Neuronal stem cell (in vitro differentiated cells): ENCODE results near the gene JMJD7.

Experiments
- DNase-seq: peaks from one replicate; pipeline ENCODE4 v3.0.0-alpha.2; 2013; ENCODE audit warnings: low spot score
- H2AFZ ChIP-seq: one replicate; pipeline ENCODE4 v1.6.1; 2013; ENCODE audit warnings: mild to moderate bottlenecking, low read length, inconsistent platforms
- H2AK5ac ChIP-seq: 2 replicates; pipeline ENCODE4 v1.6.1; 2013; ENCODE audit warnings: low read depth, mild to moderate bottlenecking, inconsistent platforms, low read length, moderate library complexity, mixed read lengths
- H2BK120ac ChIP-seq: 2 replicates; pipeline ENCODE4 v1.6.1; 2013; ENCODE audit warnings: low read depth, mild to moderate bottlenecking, inconsistent platforms, low read length, moderate library complexity, mixed read lengths
- H2BK12ac ChIP-seq: one replicate; pipeline ENCODE4 v1.6.1; 2013; ENCODE audit warnings: low read length, inconsistent platforms
- H2BK15ac ChIP-seq: 2 replicates; pipeline ENCODE4 v1.6.1; 2013; ENCODE audit warnings: mild to moderate bottlenecking, low read length, inconsistent platforms, mixed read lengths
- H2BK5ac ChIP-seq: one replicate; pipeline ENCODE4 v1.6.1; 2013; ENCODE audit warnings: inconsistent platforms, mild to moderate bottlenecking, low read length, moderate library complexity
- H3K14ac ChIP-seq: one replicate; pipeline ENCODE4 v1.6.1; 2013; ENCODE audit warnings: low read length, inconsistent platforms
- H3K18ac ChIP-seq: 2 replicates; pipeline ENCODE4 v1.6.1; 2013; ENCODE audit warnings: low read length, inconsistent platforms
- H3K23ac ChIP-seq: 2 replicates; pipeline ENCODE4 v1.6.1; 2013; ENCODE audit warnings: low read depth, mild to moderate bottlenecking, mixed read lengths, low read length, inconsistent platforms; ENCODE audit not compliant: poor library complexity
- H3K27ac ChIP-seq: replicated peaks from 3 replicates; pipeline ENCODE4 v1.5.1; 2013; ENCODE audit warnings: low read length, inconsistent platforms
- H3K27me3 ChIP-seq, 3 experiments: 2 replicates each; pipeline ENCODE4 v1.6.1; 2013; ENCODE audit warnings: low read length in 3 of 3, mild to moderate bottlenecking in 2 of 3, inconsistent platforms in 1 of 3, low read depth in 1 of 3, mixed read lengths in 1 of 3, moderate library complexity in 1 of 3; ENCODE audit not compliant: control insufficient read depth in 3 of 3, insufficient read depth in 3 of 3
- H3K36me3 ChIP-seq, 2 donors: replicated peaks in 1 of 2; 2 replicates each; pipeline ENCODE4 v1.6.1; 2013; ENCODE audit warnings: low read length in 2 of 2; ENCODE audit not compliant: control insufficient read depth in 2 of 2, insufficient read depth in 2 of 2
- H3K4ac ChIP-seq: 2 replicates; pipeline ENCODE4 v1.6.1; 2013; ENCODE audit warnings: inconsistent platforms, mild to moderate bottlenecking, low read length, moderate library complexity
- H3K4me1 ChIP-seq, 2 donors: 1 replicate in 1 of 2; 2 replicates in 1 of 2; pipeline ENCODE4 v1.6.1; 2013; ENCODE audit warnings: low read length in 2 of 2, low read depth in 1 of 2; ENCODE audit not compliant: control insufficient read depth in 2 of 2, insufficient read depth in 1 of 2
- H3K4me2 ChIP-seq: one replicate; pipeline ENCODE4 v1.6.1; 2013; ENCODE audit warnings: mild to moderate bottlenecking, low read length, inconsistent platforms; ENCODE audit not compliant: insufficient read depth, poor library complexity, severe bottlenecking
- H3K4me3 ChIP-seq, 2 donors: 2 replicates each; pipeline ENCODE4 v1.5.1; 2013; ENCODE audit warnings: low read length in 2 of 2, mild to moderate bottlenecking in 2 of 2, inconsistent platforms in 1 of 2, moderate library complexity in 1 of 2
- H3K79me1 ChIP-seq: one replicate; pipeline ENCODE4 v1.6.1; 2013; ENCODE audit warnings: low read depth, mild to moderate bottlenecking, inconsistent platforms, low read length, moderate library complexity
- H3K9ac ChIP-seq: one replicate; pipeline ENCODE4 v1.6.1; 2013; ENCODE audit warnings: mild to moderate bottlenecking, low read depth, low read length, inconsistent platforms; ENCODE audit not compliant: poor library complexity
- H3K9me3 ChIP-seq, 2 donors: replicated peaks in 1 of 2; 2 replicates each; pipeline versions ENCODE3 to v1.6.1; 2013; ENCODE audit warnings: low read length in 2 of 2, mild to moderate bottlenecking in 2 of 2, inconsistent platforms in 1 of 2, low read depth in 1 of 2, mixed read lengths in 1 of 2, moderate library complexity in 1 of 2; ENCODE audit not compliant: control insufficient read depth in 2 of 2, insufficient read depth in 1 of 2
- H4K8ac ChIP-seq: one replicate; pipeline ENCODE4 v1.6.1; 2013; ENCODE audit warnings: low read depth, mild to moderate bottlenecking, inconsistent platforms, low read length, moderate library complexity
- H4K91ac ChIP-seq: one replicate; pipeline ENCODE4 v1.6.1; 2013; ENCODE audit warnings: low read length, low read depth, mild to moderate bottlenecking, inconsistent platforms; ENCODE audit not compliant: poor library complexity
- WGBS, 2 donors: extraction: QIAGEN DNeasy Blood & Tissue Kit; methylation state at CpG; one replicate each; pipeline ENCODE4 v1.1.7; 2013; ENCODE audit warnings: missing lambda C conversion rate in 2 of 2, mixed read lengths in 1 of 2; ENCODE audit not compliant: insufficient read length in 2 of 2, insufficient replicate concordance in 1 of 2; ENCODE audit errors: extremely low coverage in 2 of 2; 5-methylcytosine and 5-hydroxymethylcytosine counted together

JMJD7 gene

GRCh38 chr15:41872166-41872747 is 44.4 kb downstream of the JMJD7 start:
- Histone ChIP-seq H3K4ac (no peak overlapping the region), H2BK15ac (no peak overlapping the region), H3K79me1 (no peaks in the 10 kb centered on the region), H3K27ac (no peak overlapping the region), H3K9me3 (no peaks in the 10 kb centered on the region), H3K4me1 (peaks cover 3 to 9% of the 10 kb centered on the region in 2 donors), H3K18ac (no peak overlapping the region), H2AFZ (no peak overlapping the region), H3K36me3 (no peaks in the 10 kb centered on the region), H3K27me3 (peaks cover 0 to 14% (median 2%) of the 10 kb centered on the region in 3 experiments), H4K91ac (no peak overlapping the region), H4K8ac (no peak overlapping the region), H2BK120ac (no peak overlapping the region), H3K23ac (no peak overlapping the region), H2BK5ac (peak overlapping the region; percentile 45), H3K4me2 (no peak overlapping the region), H3K9ac (no peak overlapping the region), H2BK12ac (no peak overlapping the region), H3K4me3 (no peak overlapping the region), H3K14ac (no peak overlapping the region), H2AK5ac (no peak overlapping the region)
- no peak for DNase-seq
- 100% methylated on average over 1 of the region's 9 CpGs; no CpG with 5 or more reads in 1 of the 2 donors for WGBS, 2 donors

GRCh38 chr15:41873711-41874110 is 45.8 kb downstream of the JMJD7 start:
- Histone ChIP-seq H3K23ac (no peak overlapping the region), H3K18ac (no peak overlapping the region), H3K4ac (no peak overlapping the region), H3K79me1 (no peaks in the 10 kb centered on the region), H3K27me3 (peaks cover 0 to 14% (median 2%) of the 10 kb centered on the region in 3 experiments), H3K4me1 (peaks cover 3 to 5% of the 10 kb centered on the region in 2 donors), H3K4me2 (no peak overlapping the region), H2AFZ (no peak overlapping the region), H2BK5ac (no peak overlapping the region), H2BK12ac (no peak overlapping the region), H3K4me3 (no peak overlapping the region), H3K9me3 (no peaks in the 10 kb centered on the region), H2AK5ac (no peak overlapping the region), H3K9ac (no peak overlapping the region), H3K36me3 (no peaks in the 10 kb centered on the region), H4K8ac (no peak overlapping the region), H4K91ac (no peak overlapping the region), H2BK15ac (no peak overlapping the region), H3K27ac (no peak overlapping the region), H2BK120ac (no peak overlapping the region), H3K14ac (peak overlapping the region; percentile 78)
- no peak for DNase-seq
- no CpG with 5 or more reads among the region's 8 CpGs for WGBS, 2 donors

GRCh38 chr15:41874736-41875135 is 46.8 kb downstream of the JMJD7 start:
- no CpG with 5 or more reads among the region's 12 CpGs for WGBS, 2 donors

DNA sequence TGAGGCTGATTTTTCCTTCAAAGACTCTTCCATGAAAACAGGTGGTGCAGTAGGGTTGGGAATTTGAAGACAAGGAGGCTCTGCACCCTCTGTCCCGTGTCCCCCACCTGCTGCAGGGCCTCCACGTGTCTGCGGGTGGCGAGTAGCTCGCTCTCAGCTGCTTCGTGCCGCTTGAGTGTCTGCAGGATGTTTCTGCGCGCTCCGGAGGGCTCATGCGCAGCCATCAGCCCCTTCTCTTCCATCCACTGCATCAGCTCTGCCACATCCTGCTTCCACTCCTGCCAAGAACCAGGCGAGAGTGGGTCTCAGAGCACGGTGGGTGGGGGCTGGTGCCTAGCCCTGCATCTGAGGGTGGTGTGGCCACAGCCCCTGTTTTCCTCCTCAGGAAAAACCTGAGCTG is 48.1 kb downstream of the JMJD7 start:
- Histone ChIP-seq H2BK120ac (no peak overlapping the region), H2BK5ac (peak overlapping the region; percentile 45), H3K9ac (peak overlapping the region; percentile 3), H3K23ac (no peak overlapping the region), H4K91ac (no peak overlapping the region), H2BK12ac (no peak overlapping the region), H3K27ac (no peak overlapping the region), H3K4ac (no peak overlapping the region), H3K79me1 (no peaks in the 10 kb centered on the region), H2BK15ac (peak overlapping the region; percentile 56), H4K8ac (no peak overlapping the region), H2AK5ac (peak overlapping the region; percentile 50), H3K4me2 (no peak overlapping the region), H3K14ac (peak overlapping the region; percentile 25), H3K27me3 (peaks cover 0 to 27% (median 7%) of the 10 kb centered on the region in 3 experiments), H3K9me3 (no peaks in the 10 kb centered on the region), H3K18ac (peak overlapping the region; percentile 24), H3K4me3 (no peak overlapping the region), H2AFZ (no peak overlapping the region), H3K4me1 (peaks cover 1 to 3% of the 10 kb centered on the region in 2 donors), H3K36me3 (no peaks in the 10 kb centered on the region)
- WGBS, 2 donors = no CpG with 5 or more reads among the region's 13 CpGs
- no peak for DNase-seq

More at GRCh38 chr15:41874736-41875135, 46.8 kb downstream of the JMJD7 start:
- peak overlapping the region; percentile 50 for H2AK5ac ChIP-seq
- no peak overlapping the region for H2AFZ ChIP-seq
- H4K8ac ChIP-seq = no peak overlapping the region
- H3K4me3 ChIP-seq = no peak overlapping the region
- no peak overlapping the region for H3K9ac ChIP-seq
- no peak overlapping the region for H3K23ac ChIP-seq
- H3K27ac ChIP-seq = no peak overlapping the region
- H3K36me3 ChIP-seq = no peaks in the 10 kb centered on the region
- H3K4me1 ChIP-seq = peaks cover 3 to 5% of the 10 kb centered on the region in 2 donors
- no peaks in the 10 kb centered on the region for H3K79me1 ChIP-seq
- no peak overlapping the region for H3K4me2 ChIP-seq
- no peak overlapping the region for H3K18ac ChIP-seq
- H3K9me3 ChIP-seq = no peaks in the 10 kb centered on the region
- no peak overlapping the region for H2BK120ac ChIP-seq
- H3K14ac ChIP-seq = no peak overlapping the region
- H2BK5ac ChIP-seq = peak overlapping the region; percentile 44
- H2BK12ac ChIP-seq = peak overlapping the region; percentile 79
- no peak overlapping the region for H3K4ac ChIP-seq
- no peak overlapping the region for H4K91ac ChIP-seq
- no peak overlapping the region for H2BK15ac ChIP-seq
- DNase-seq = no peak
- H3K27me3 ChIP-seq = peaks cover 0 to 17% (median 2%) of the 10 kb centered on the region in 3 experiments
